Measurements from ENCODE around the gene CAPZA2.
"Not testable (repeated sequence)": the region's sequence is repeated elsewhere in the genome, so short reads cannot be mapped to it uniquely, and the experiment has no call there.

DNA sequence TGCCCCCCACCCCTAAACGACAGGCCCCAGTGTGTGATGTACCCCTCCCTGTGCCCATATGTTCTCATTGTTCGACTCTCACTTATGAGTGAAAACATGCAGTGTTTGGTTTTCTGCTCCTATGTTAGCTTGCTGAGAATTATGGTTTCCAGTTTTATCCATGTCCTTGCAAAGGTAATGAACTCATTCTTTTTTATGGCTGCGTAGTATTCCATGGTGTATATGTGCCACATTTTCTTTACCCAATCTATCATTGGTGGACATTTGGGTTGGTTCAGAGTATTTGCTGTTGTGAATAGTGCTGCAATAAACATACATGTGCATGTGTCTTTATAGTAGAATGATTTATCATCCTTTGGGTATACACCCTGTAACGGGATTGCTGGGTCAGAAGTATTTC, 40.7 kb upstream of the CAPZA2 start:
- TF ChIP-seq, protein P1, sequence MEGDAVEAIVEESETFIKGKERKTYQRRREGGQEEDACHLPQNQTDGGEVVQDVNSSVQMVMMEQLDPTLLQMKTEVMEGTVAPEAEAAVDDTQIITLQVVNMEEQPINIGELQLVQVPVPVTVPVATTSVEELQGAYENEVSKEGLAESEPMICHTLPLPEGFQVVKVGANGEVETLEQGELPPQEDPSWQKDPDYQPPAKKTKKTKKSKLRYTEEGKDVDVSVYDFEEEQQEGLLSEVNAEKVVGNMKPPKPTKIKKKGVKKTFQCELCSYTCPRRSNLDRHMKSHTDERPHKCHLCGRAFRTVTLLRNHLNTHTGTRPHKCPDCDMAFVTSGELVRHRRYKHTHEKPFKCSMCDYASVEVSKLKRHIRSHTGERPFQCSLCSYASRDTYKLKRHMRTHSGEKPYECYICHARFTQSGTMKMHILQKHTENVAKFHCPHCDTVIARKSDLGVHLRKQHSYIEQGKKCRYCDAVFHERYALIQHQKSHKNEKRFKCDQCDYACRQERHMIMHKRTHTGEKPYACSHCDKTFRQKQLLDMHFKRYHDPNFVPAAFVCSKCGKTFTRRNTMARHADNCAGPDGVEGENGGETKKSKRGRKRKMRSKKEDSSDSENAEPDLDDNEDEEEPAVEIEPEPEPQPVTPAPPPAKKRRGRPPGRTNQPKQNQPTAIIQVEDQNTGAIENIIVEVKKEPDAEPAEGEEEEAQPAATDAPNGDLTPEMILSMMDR (conservative IDR thresholded peaks at IDR 0.05; ENCODE audit: low read depth in 2 of 2), result not testable (repeated sequence)
- TF ChIP-seq, protein P2, sequence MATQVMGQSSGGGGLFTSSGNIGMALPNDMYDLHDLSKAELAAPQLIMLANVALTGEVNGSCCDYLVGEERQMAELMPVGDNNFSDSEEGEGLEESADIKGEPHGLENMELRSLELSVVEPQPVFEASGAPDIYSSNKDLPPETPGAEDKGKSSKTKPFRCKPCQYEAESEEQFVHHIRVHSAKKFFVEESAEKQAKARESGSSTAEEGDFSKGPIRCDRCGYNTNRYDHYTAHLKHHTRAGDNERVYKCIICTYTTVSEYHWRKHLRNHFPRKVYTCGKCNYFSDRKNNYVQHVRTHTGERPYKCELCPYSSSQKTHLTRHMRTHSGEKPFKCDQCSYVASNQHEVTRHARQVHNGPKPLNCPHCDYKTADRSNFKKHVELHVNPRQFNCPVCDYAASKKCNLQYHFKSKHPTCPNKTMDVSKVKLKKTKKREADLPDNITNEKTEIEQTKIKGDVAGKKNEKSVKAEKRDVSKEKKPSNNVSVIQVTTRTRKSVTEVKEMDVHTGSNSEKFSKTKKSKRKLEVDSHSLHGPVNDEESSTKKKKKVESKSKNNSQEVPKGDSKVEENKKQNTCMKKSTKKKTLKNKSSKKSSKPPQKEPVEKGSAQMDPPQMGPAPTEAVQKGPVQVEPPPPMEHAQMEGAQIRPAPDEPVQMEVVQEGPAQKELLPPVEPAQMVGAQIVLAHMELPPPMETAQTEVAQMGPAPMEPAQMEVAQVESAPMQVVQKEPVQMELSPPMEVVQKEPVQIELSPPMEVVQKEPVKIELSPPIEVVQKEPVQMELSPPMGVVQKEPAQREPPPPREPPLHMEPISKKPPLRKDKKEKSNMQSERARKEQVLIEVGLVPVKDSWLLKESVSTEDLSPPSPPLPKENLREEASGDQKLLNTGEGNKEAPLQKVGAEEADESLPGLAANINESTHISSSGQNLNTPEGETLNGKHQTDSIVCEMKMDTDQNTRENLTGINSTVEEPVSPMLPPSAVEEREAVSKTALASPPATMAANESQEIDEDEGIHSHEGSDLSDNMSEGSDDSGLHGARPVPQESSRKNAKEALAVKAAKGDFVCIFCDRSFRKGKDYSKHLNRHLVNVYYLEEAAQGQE (IDR thresholded peaks at IDR 0.05; ENCODE audit: unreplicated experiment), result not testable (repeated sequence)
- TF ChIP-seq CREB1 (CRISPR knock-in tag; IDR thresholded peaks at IDR 0.05; ENCODE audit: low read depth); NANOG (IDR thresholded peaks at IDR 0.05; ENCODE audit: borderline replicate concordance); POLR2AphosphoS5 (IDR thresholded peaks at IDR 0.05; ENCODE audit: low read depth); EZH2 (IDR thresholded peaks at IDR 0.05; ENCODE audit: low read depth, unreplicated experiment); EZH2phosphoT487 (IDR thresholded peaks at IDR 0.05; ENCODE audit: unreplicated experiment); JUNB (IDR thresholded peaks at IDR 0.05; ENCODE audit: unreplicated experiment): not testable (repeated sequence)
- TF ChIP-seq, protein P3, sequence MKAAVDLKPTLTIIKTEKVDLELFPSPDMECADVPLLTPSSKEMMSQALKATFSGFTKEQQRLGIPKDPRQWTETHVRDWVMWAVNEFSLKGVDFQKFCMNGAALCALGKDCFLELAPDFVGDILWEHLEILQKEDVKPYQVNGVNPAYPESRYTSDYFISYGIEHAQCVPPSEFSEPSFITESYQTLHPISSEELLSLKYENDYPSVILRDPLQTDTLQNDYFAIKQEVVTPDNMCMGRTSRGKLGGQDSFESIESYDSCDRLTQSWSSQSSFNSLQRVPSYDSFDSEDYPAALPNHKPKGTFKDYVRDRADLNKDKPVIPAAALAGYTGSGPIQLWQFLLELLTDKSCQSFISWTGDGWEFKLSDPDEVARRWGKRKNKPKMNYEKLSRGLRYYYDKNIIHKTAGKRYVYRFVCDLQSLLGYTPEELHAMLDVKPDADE (IDR thresholded peaks at IDR 0.05), result not testable (repeated sequence)

Data from GM23338 (cell line).